HG03139 (cell line): ENCODE results near the gene UQCR11.

Experiments
- ATAC-seq: cut with Tn5 transposase; IDR thresholded peaks from one replicate; pipeline ENCODE4 v1.9.1; 2021; ENCODE audit not compliant: unreplicated experiment

UQCR11 gene

GRCh38 chr19:1636325-1637236, 31.3 kb upstream of the UQCR11 start:
- ATAC-seq = no peak

GRCh38 chr19:1634938-1635243, 29.6 kb upstream of the UQCR11 start:
- no peak for ATAC-seq

GRCh38 chr19:1634242-1634937, 29.1 kb upstream of the UQCR11 start:
- no peak for ATAC-seq

- ATAC-seq = no peak
These were observed 28.1 kb upstream of the UQCR11 start for GRCh38 chr19:1633269-1633826.

- no peak for ATAC-seq
These were observed 27.4 kb upstream of the UQCR11 start for GRCh38 chr19:1632462-1633268.

GRCh38 chr19:1631557-1632100, 26.4 kb upstream of the UQCR11 start:
- no peak for ATAC-seq

GRCh38 chr19:1630811-1631210, 25.5 kb upstream of the UQCR11 start:
- ATAC-seq = no peak

- ATAC-seq = no peak
These were observed 24.8 kb upstream of the UQCR11 start for GRCh38 chr19:1630012-1630411.

- no peak for ATAC-seq
These were observed 24.1 kb upstream of the UQCR11 start for GRCh38 chr19:1629256-1629808.

- no peak for ATAC-seq
These were observed 21.9 kb upstream of the UQCR11 start for GRCh38 chr19:1627194-1627593.

- ATAC-seq = no peak
These were observed 21.3 kb upstream of the UQCR11 start for GRCh38 chr19:1626417-1627010.

- ATAC-seq = no peak
These were observed 19.2 kb upstream of the UQCR11 start for GRCh38 chr19:1624458-1624857.

GRCh38 chr19:1622541-1622940, 17.3 kb upstream of the UQCR11 start:
- ATAC-seq = no peak

GRCh38 chr19:1622007-1622406, 16.7 kb upstream of the UQCR11 start:
- no peak for ATAC-seq

- no peak for ATAC-seq
These were observed 16.3 kb upstream of the UQCR11 start for GRCh38 chr19:1621574-1621973.

GRCh38 chr19:1621021-1621420, 15.8 kb upstream of the UQCR11 start:
- ATAC-seq = no peak

GRCh38 chr19:1620502-1620901, 15.2 kb upstream of the UQCR11 start:
- no peak for ATAC-seq

- no peak for ATAC-seq
These were observed 14.4 kb upstream of the UQCR11 start for GRCh38 chr19:1619703-1620102.

- ATAC-seq = no peak
These were observed 13.8 kb upstream of the UQCR11 start for GRCh38 chr19:1619094-1619439.
